Smooth muscle cell (in vitro differentiated cells): Measurements from ENCODE around the gene ADARB2. TPM values are rescaled to one million over a fixed set of nuclear protein-coding genes. Genes with fewer than 3 reads are reported as not detected.

Experiments
- DNase-seq: peaks from one replicate; lab custom pipeline; 2025; ENCODE audit not compliant: unreplicated experiment; lab: John Stamatoyannopoulos, UW
- H2AFZ ChIP-seq: fragments of 200-600 bp; sonication (generic); 2 replicates; pipeline ENCODE4 v1.6.0; 2016; ENCODE audit warnings: antibody characterized with exemption, low read depth, mild to moderate bottlenecking
- H3F3A ChIP-seq: fragments of 200-600 bp; sonication (generic); 2 replicates; pipeline ENCODE4 v1.6.0; 2017; ENCODE audit warnings: antibody characterized with exemption, low read depth
- H3K27ac ChIP-seq: fragments of 200-600 bp; sonication (generic); 2 replicates; pipeline ENCODE4 v1.5.1; 2016; ENCODE audit warnings: low read depth, mild to moderate bottlenecking
- H3K27me3 ChIP-seq: fragments of 200-600 bp; sonication (generic); 2 replicates; pipeline ENCODE4 v1.6.1; 2016; ENCODE audit warnings: low read depth, mild to moderate bottlenecking
- H3K36me3 ChIP-seq: fragments of 200-600 bp; sonication (generic); 2 replicates; pipeline ENCODE4 v1.5.1; 2016; ENCODE audit warnings: low read depth
- H3K4me1 ChIP-seq: fragments of 200-600 bp; sonication (generic); 2 replicates; pipeline ENCODE4 v1.5.1; 2016; ENCODE audit warnings: low read depth
- H3K4me2 ChIP-seq: fragments of 200-600 bp; sonication (generic); 2 replicates; pipeline ENCODE4 v1.6.0; 2016; ENCODE audit warnings: mild to moderate bottlenecking
- H3K4me3 ChIP-seq: fragments of 200-600 bp; sonication (generic); 2 replicates; pipeline ENCODE4 v1.5.1; 2016; ENCODE audit warnings: mild to moderate bottlenecking
- H3K79me2 ChIP-seq: fragments of 200-600 bp; sonication (generic); 2 replicates; pipeline ENCODE4 v1.6.0; 2016; ENCODE audit warnings: low read depth, mild to moderate bottlenecking
- H3K9ac ChIP-seq: fragments of 200-600 bp; sonication (generic); 2 replicates; pipeline ENCODE4 v1.6.0; 2016; ENCODE audit warnings: low read depth
- H3K9me3 ChIP-seq: fragments of 200-600 bp; sonication (generic); replicated peaks from 2 replicates; pipeline ENCODE4 v1.5.1; 2016; ENCODE audit warnings: low read depth
- H4K20me1 ChIP-seq: fragments of 200-600 bp; sonication (generic); 2 replicates; pipeline ENCODE4 v1.6.0; 2016; ENCODE audit warnings: low read depth
- CTCF ChIP-seq: fragments of 200-600 bp; sonication (generic); IDR thresholded peaks from 2 replicates; pipeline ENCODE4 v1.5.1; 2017; ENCODE audit warnings: borderline replicate concordance, mild to moderate bottlenecking, antibody characterized with exemption; ENCODE audit not compliant: insufficient read depth, poor library complexity, severe bottlenecking
- WGBS: methylation state at CpG from one replicate; pipeline ENCODE4 v1.1.7; 2016; ENCODE audit warnings: low lambda C conversion rate; 5-methylcytosine and 5-hydroxymethylcytosine counted together
- polyA plus RNA-seq: library from polyadenylated mRNA; unstranded; fragments of >200 nt; fragmentation: Nextera tagmentation; extraction: Ambion mirVana; gene quantifications from 2 replicates; pipeline ENCODE4 v1.2.1, GENCODE V29; 2016
- total RNA-seq: library from RNA; depleted of rRNA; stranded (reverse); fragments of >200 nt; gene quantifications from 2 replicates; pipeline ENCODE4 v1.2.3, GENCODE V29; 2014

ADARB2 gene
- total and polyA plus RNA-seq, 2 experiments from 2014 or later, result 0.13 to 0.39 TPM

DNA sequence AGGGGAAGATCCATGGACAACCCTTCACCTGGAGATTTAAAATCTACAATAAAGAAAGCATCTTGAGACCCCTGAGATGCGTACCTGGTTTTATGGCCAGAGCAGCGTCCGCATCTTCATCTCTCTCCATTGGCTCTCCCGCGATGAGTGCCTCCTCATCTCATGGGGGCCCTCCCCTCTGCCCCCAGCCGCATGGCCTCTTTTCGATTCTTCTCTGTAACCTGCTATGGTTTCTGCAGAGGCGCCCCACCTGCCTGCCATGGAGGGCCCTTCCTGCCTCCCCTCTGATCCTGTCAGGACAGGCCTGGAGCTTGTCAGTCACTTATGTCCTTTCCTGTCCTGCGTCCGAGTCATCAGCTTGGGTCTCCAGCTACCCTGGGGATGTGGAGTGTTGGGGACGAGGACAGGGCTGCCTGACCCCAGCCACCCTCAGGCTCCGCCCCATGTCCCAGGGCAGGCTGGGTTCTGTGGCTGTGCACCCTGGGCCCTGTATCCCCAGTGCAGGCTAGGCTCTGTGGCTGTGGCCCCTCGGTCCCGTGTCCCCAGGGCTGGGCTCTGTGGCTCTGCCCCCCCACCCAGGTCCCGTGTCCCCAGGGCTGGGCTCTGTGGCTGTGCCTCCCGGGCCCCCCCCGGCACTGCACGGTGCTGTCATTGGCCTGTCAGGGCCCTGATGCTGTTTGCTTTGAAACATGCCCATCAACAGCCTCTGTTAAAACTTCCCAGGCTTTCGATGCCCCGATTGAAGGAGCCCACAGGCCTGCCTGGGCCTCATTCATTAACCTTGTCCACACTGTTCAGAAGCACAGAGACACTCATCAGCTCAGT lies 581.3 kb downstream of the ADARB2 start:
- peaks cover 3% of the 10 kb centered on the region for H3K4me1 ChIP-seq
- H2AFZ ChIP-seq, result no peak overlapping the region
- DNase-seq, result no peak
- H3K36me3 ChIP-seq, result no peaks in the 10 kb centered on the region
- H3K79me2 ChIP-seq, result no peaks in the 10 kb centered on the region
- no peak overlapping the region for H3K4me2 ChIP-seq
- no peaks in the 10 kb centered on the region for H4K20me1 ChIP-seq
- no peak for TF ChIP-seq CTCF
- no peak overlapping the region for H3K27ac ChIP-seq
- H3K9ac ChIP-seq, result no peak overlapping the region
- no peaks in the 10 kb centered on the region for H3K9me3 ChIP-seq
- H3K27me3 ChIP-seq, result peaks cover 4% of the 10 kb centered on the region
- no peak overlapping the region for H3K4me3 ChIP-seq
- H3F3A ChIP-seq, result no peaks in the 10 kb centered on the region
- 88% methylated on average over 20 of the region's 20 CpGs for WGBS

- peaks cover 4% of the 10 kb centered on the region for H3K27me3 ChIP-seq
- no peak for DNase-seq
- H3F3A ChIP-seq, result no peaks in the 10 kb centered on the region
- H3K4me2 ChIP-seq, result no peak overlapping the region
- H2AFZ ChIP-seq, result no peak overlapping the region
- no peaks in the 10 kb centered on the region for H3K9me3 ChIP-seq
- no peak overlapping the region for H3K4me3 ChIP-seq
- H4K20me1 ChIP-seq, result no peaks in the 10 kb centered on the region
- TF ChIP-seq CTCF, result no peak
- WGBS, result 93% methylated on average over 9 of the region's 9 CpGs
- H3K4me1 ChIP-seq, result peaks cover 3% of the 10 kb centered on the region
- no peaks in the 10 kb centered on the region for H3K36me3 ChIP-seq
- H3K79me2 ChIP-seq, result no peaks in the 10 kb centered on the region
- H3K27ac ChIP-seq, result no peak overlapping the region
- H3K9ac ChIP-seq, result no peak overlapping the region
Measured at GRCh38 chr10:1154531-1155295, 582.6 kb downstream of the ADARB2 start.

- H3K4me1 ChIP-seq, result peaks cover 3% of the 10 kb centered on the region
- no peak for TF ChIP-seq CTCF
- peaks cover 4% of the 10 kb centered on the region for H3K27me3 ChIP-seq
- no peak overlapping the region for H3K4me3 ChIP-seq
- no peaks in the 10 kb centered on the region for H3K36me3 ChIP-seq
- no peaks in the 10 kb centered on the region for H4K20me1 ChIP-seq
- no peaks in the 10 kb centered on the region for H3K79me2 ChIP-seq
- H3F3A ChIP-seq, result no peaks in the 10 kb centered on the region
- DNase-seq, result no peak
- no peak overlapping the region for H2AFZ ChIP-seq
- H3K27ac ChIP-seq, result no peak overlapping the region
- H3K9me3 ChIP-seq, result no peaks in the 10 kb centered on the region
- no peak overlapping the region for H3K4me2 ChIP-seq
- WGBS, result 80% methylated on average over 19 of the region's 20 CpGs
- H3K9ac ChIP-seq, result no peak overlapping the region
Measured at GRCh38 chr10:1153805-1154351, 583.4 kb downstream of the ADARB2 start.
